ENCODE measurements around the gene NCOA6. TPM values are rescaled to one million over a fixed set of nuclear protein-coding genes. Genes with fewer than 3 reads are reported as not detected.

The NCOA6 gene
- total RNA-seq, 1 donor from 2014 or later: 14.0 TPM

GRCh38 chr20:34849778-34850177 is 24.3 kb upstream of the NCOA6 start:
- no peak for DNase-seq
- intact Hi-C loops (cut with micrococcal nuclease): no loop called here
- Histone ChIP-seq H3K27ac (replicated peaks) (no peak overlapping the region), H3K9me3 (replicated peaks) (no peaks in the 10 kb centered on the region), H3K4me3 (no peak overlapping the region), H3K27me3 (ENCODE audit: low read depth) (no peaks in the 10 kb centered on the region), H3K36me3 (peaks cover 62% of the 10 kb centered on the region), H3K4me1 (peaks cover 3% of the 10 kb centered on the region)
- no peak for TF ChIP-seq CTCF (IDR thresholded peaks at IDR 0.05; ENCODE audit: borderline replicate concordance)

GRCh38 chr20:34848597-34848996 is 23.1 kb upstream of the NCOA6 start:
- no peaks in the 10 kb centered on the region for H3K9me3 ChIP-seq (replicated peaks)
- peaks cover 3% of the 10 kb centered on the region for H3K4me1 ChIP-seq
- H3K36me3 ChIP-seq: peaks cover 50% of the 10 kb centered on the region
- no peak for TF ChIP-seq CTCF (IDR thresholded peaks at IDR 0.05; ENCODE audit: borderline replicate concordance)
- no peaks in the 10 kb centered on the region for H3K27me3 ChIP-seq (ENCODE audit: low read depth)
- no peak for DNase-seq
- H3K4me3 ChIP-seq: no peak overlapping the region
- intact Hi-C loops (cut with micrococcal nuclease): no loop called here
- no peak overlapping the region for H3K27ac ChIP-seq (replicated peaks)

- intact Hi-C loops (cut with micrococcal nuclease): no loop called here
- TF ChIP-seq CTCF (IDR thresholded peaks at IDR 0.05; ENCODE audit: borderline replicate concordance): no peak
- H3K4me3 ChIP-seq: no peak overlapping the region
- no peak for DNase-seq
- H3K9me3 ChIP-seq (replicated peaks): no peaks in the 10 kb centered on the region
- H3K27me3 ChIP-seq (ENCODE audit: low read depth): no peaks in the 10 kb centered on the region
- H3K36me3 ChIP-seq: peaks cover 5% of the 10 kb centered on the region
- H3K4me1 ChIP-seq: peaks cover 3% of the 10 kb centered on the region
- H3K27ac ChIP-seq (replicated peaks): no peak overlapping the region
These were observed 18.0 kb upstream of the NCOA6 start for GRCh38 chr20:34843421-34843820.

DNA sequence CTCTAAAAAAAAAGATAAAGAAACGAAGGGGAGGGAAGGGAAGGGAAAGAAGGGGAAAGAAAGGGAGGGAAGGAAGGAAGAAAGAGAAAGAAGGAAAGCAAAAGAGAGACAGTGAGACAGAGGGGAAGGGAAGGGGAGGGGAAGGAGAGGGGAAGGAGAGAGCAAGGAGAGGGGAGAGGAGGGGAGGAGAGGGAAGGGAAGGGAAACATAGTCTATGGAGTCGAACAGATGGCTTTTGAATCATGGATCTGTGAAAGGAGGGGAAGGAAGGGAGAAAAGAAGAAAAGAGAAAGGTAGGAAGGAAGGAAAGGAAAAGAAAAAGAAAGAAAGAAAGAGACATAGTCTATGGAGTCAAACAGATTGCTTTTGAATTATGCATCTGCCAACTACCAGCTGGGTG is 16.7 kb upstream of the NCOA6 start:
- H3K9me3 ChIP-seq (replicated peaks): no peaks in the 10 kb centered on the region
- intact Hi-C loops (cut with micrococcal nuclease): no loop called here
- H3K36me3 ChIP-seq: no peaks in the 10 kb centered on the region

GRCh38 chr20:34834459-34834893 is 9.0 kb upstream of the NCOA6 start:
- Histone ChIP-seq H3K36me3 (no peaks in the 10 kb centered on the region), H3K27me3 (ENCODE audit: low read depth) (no peaks in the 10 kb centered on the region), H3K27ac (replicated peaks) (no peak overlapping the region), H3K4me1 (no peaks in the 10 kb centered on the region), H3K4me3 (no peak overlapping the region), H3K9me3 (replicated peaks) (no peaks in the 10 kb centered on the region)
- peak; percentile 55 for TF ChIP-seq CTCF (IDR thresholded peaks at IDR 0.05; ENCODE audit: borderline replicate concordance)
- intact Hi-C loops (cut with micrococcal nuclease): no loop called here
- DNase-seq: no peak

More for the DNA sequence above, 16.7 kb upstream of the NCOA6 start:
- Histone ChIP-seq H3K4me3 (no peak overlapping the region), H3K4me1 (no peaks in the 10 kb centered on the region), H3K27ac (replicated peaks) (no peak overlapping the region), H3K27me3 (ENCODE audit: low read depth) (no peaks in the 10 kb centered on the region)
- TF ChIP-seq CTCF (IDR thresholded peaks at IDR 0.05; ENCODE audit: borderline replicate concordance): no peak
- no peak for DNase-seq

DNA sequence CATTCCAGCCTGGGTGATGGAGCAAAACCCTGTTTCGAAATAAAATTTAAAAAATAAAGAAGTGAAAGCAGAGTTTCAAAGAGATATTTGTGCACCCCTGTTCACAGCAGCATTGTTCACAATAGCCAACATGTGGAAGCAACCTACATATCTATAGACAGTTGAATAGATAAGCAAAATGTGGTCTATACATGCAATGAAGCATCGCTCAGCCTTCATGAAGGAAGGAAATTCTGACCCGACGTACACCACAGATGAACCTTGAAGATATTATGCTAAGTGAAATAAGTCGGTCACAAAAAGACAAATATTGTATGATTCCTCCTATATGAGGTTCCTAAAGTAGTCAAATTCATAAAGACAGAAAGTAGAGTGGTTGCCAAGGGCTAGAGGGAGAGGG is 6.5 kb upstream of the NCOA6 start:
- TF ChIP-seq CTCF (IDR thresholded peaks at IDR 0.05; ENCODE audit: borderline replicate concordance): no peak
- DNase-seq: no peak
- intact Hi-C loops (cut with micrococcal nuclease): no loop called here
- H3K27me3 ChIP-seq (ENCODE audit: low read depth): no peaks in the 10 kb centered on the region
- H3K27ac ChIP-seq (replicated peaks): no peak overlapping the region
- H3K4me3 ChIP-seq: no peak overlapping the region
- no peaks in the 10 kb centered on the region for H3K9me3 ChIP-seq (replicated peaks)
- H3K36me3 ChIP-seq: no peaks in the 10 kb centered on the region
- no peaks in the 10 kb centered on the region for H3K4me1 ChIP-seq

All from left ventricle myocardium inferior (tissue), 1 donor.